ENCODE measurements around the gene LMO4.

Gene LMO4

GRCh38 chr1:87394982-87395381 lies 66.3 kb downstream of the LMO4 start:
- Histone ChIP-seq H2AFZ (ENCODE audit: low read length) (no peak overlapping the region), H3K27ac (ENCODE audit: low read length) (no peak overlapping the region), H3F3A (ENCODE audit: insufficient read depth, low read length) (no peaks in the 10 kb centered on the region), H3K9me2 (replicated peaks; ENCODE audit: insufficient read depth, low read length) (no peaks in the 10 kb centered on the region), H3K4me3 (ENCODE audit: low read length) (no peak overlapping the region), H3K9me3 (replicated peaks; ENCODE audit: insufficient read depth, low read length) (no peaks in the 10 kb centered on the region), H3K27me3 (replicated peaks; ENCODE audit: insufficient read depth, low read length) (no peaks in the 10 kb centered on the region), H3K36me3 (replicated peaks; ENCODE audit: insufficient read depth, low read length) (no peaks in the 10 kb centered on the region), H3K79me2 (ENCODE audit: low read length) (no peaks in the 10 kb centered on the region), H3K4me2 (ENCODE audit: low read depth, low read length) (no peak overlapping the region), H3K4me1 (ENCODE audit: low read length) (no peaks in the 10 kb centered on the region), H4K20me1 (ENCODE audit: insufficient read depth, low read length) (no peaks in the 10 kb centered on the region), H3K9ac (ENCODE audit: low read length) (no peak overlapping the region)
- no peak for DNase-seq
- no peak for TF ChIP-seq EZH2phosphoT487 (IDR thresholded peaks at IDR 0.05; ENCODE audit: low read length)
- TF ChIP-seq CTCF (IDR thresholded peaks at IDR 0.05; ENCODE audit: low read length): no peak
- no peak for TF ChIP-seq EZH2 (optimal IDR thresholded peaks at IDR 0.05; ENCODE audit: low read depth, low read length)

Data from MM.1S (cell line).